IPS DF 6.9 (cell line): ENCODE results near the gene CELSR2.
A peak's percentile ranks its signal among the peaks of the same experiment; 100 is the strongest.
"Not testable (repeated sequence)": the region's sequence is repeated elsewhere in the genome, so short reads cannot be mapped to it uniquely, and the experiment has no call there.

ENCODE experiments used
- DNase-seq: peaks from one replicate; pipeline ENCODE4 v3.0.0-alpha.2; 2013; ENCODE audit warnings: low read depth, low spot score
- H3K27ac ChIP-seq: one replicate; pipeline ENCODE4 v1.5.1; 2013; ENCODE audit warnings: low read length, control low read depth
- H3K27me3 ChIP-seq: 2 replicates; pipeline ENCODE4 v1.6.1; 2013; ENCODE audit warnings: mild to moderate bottlenecking, low read length; ENCODE audit not compliant: control insufficient read depth, insufficient read depth
- H3K36me3 ChIP-seq: 2 replicates; pipeline ENCODE4 v1.6.1; 2013; ENCODE audit warnings: low read length; ENCODE audit not compliant: control insufficient read depth, insufficient read depth
- H3K4me1 ChIP-seq: 2 replicates; pipeline ENCODE4 v1.6.1; 2013; ENCODE audit warnings: low read length; ENCODE audit not compliant: control insufficient read depth, insufficient read depth
- H3K4me3 ChIP-seq: 2 replicates; pipeline ENCODE4 v1.5.1; 2013; ENCODE audit warnings: mild to moderate bottlenecking, low read length
- H3K9me3 ChIP-seq: 2 replicates; pipeline ENCODE4 v1.6.1; 2013; ENCODE audit warnings: low read length, inconsistent platforms; ENCODE audit not compliant: control insufficient read depth, insufficient read depth
- WGBS: extraction: QIAGEN DNeasy Blood & Tissue Kit; methylation state at CpG from one replicate; pipeline ENCODE4 v1.1.7; 2013; ENCODE audit warnings: mixed read lengths, missing lambda C conversion rate; ENCODE audit not compliant: insufficient read length, insufficient coverage; 5-methylcytosine and 5-hydroxymethylcytosine counted together

Gene CELSR2

DNA sequence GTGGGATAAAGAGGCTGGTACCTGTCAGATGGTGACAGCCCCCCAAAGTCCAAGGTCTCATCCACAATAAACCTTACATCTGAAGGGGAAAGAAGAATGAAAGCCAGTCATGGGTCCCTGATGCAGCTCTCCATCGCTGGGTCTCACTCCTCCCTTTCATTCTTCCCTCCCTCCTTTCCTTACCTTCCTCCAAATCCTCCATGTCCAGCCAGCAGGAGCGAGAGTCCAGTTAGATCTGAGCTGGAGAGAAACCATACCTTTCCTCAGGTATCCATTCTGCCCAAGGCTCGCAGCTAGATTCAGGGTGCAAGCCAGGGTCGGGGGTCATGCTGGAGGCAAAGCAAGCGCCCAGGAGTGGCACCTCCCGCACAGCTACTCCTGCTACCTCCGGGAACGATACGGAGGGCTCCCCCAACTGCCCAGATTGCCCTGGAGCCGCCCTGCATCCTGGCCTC lies 33.2 kb downstream of the CELSR2 start:
- no CpG with 5 or more reads among the region's 10 CpGs for WGBS
- no peaks in the 10 kb centered on the region for H3K9me3 ChIP-seq
- no peak for DNase-seq
- no peak overlapping the region for H3K27ac ChIP-seq
- H3K36me3 ChIP-seq: peaks cover 7% of the 10 kb centered on the region; the same call in 1 of the 2 replicates
- peak overlapping the region; percentile 94; the same call in 1 of the 2 replicates for H3K4me3 ChIP-seq
- H3K4me1 ChIP-seq: peaks cover 5% of the 10 kb centered on the region; the same call in 1 of the 2 replicates
- H3K27me3 ChIP-seq: no peaks in the 10 kb centered on the region

DNA sequence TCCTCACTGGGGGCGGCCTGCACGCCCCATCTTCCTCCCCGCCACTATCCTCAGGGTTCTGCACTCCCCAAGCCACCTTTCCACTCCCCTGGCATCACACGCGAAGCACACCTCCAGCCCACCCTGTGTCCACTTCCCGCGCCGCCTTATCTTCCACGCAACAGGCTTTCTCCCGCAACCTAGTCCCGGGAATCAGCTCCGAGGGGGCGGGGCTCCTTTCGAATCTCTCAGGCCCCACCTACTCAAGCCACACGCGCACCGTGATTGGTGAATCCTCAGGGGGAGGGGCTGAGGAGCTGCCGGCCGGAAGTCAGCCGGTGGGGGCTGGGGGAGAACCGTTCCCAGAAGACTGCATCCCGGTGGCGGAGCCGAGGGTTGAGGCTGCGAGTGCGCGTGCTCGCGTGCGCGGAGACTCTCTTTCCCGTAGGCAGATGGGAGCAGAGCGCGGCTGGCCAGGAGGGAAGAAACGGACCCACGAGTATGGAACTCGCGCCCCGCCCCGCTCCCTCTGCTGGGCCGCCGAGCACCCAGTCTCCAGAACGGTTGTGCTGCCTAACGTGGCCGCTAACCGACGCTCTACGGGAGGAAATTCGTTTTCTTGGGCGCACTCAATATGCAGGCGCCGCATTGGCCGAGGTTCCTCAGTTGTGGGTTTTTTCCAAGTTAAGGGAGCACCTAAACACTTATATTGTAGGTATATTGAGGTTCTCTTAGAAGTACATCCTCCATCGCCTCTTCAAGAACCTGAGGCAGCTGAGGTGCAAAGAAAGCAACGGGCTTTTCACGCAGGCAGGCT lies 33.8 kb downstream of the CELSR2 start, which contains the start of gene PSRC1:
Gene PSRC1, minus strand, starts transcription at position 194 of the 796 bp plus-strand sequence.
- peaks cover 7% of the 10 kb centered on the region; the same call in 1 of the 2 replicates for H3K36me3 ChIP-seq
- peak within 1 kb of the TSS; percentile 94; the same call in 1 of the 2 replicates for H3K4me3 ChIP-seq
- H3K9me3 ChIP-seq: no peaks in the 10 kb centered on the region
- peaks cover 5% of the 10 kb centered on the region; the same call in 1 of the 2 replicates for H3K4me1 ChIP-seq
- H3K27me3 ChIP-seq: no peaks in the 10 kb centered on the region
- WGBS: no CpG with 5 or more reads among the region's 56 CpGs
- no peak within 1 kb of the TSS for H3K27ac ChIP-seq
- peak; percentile 77 for DNase-seq

DNA sequence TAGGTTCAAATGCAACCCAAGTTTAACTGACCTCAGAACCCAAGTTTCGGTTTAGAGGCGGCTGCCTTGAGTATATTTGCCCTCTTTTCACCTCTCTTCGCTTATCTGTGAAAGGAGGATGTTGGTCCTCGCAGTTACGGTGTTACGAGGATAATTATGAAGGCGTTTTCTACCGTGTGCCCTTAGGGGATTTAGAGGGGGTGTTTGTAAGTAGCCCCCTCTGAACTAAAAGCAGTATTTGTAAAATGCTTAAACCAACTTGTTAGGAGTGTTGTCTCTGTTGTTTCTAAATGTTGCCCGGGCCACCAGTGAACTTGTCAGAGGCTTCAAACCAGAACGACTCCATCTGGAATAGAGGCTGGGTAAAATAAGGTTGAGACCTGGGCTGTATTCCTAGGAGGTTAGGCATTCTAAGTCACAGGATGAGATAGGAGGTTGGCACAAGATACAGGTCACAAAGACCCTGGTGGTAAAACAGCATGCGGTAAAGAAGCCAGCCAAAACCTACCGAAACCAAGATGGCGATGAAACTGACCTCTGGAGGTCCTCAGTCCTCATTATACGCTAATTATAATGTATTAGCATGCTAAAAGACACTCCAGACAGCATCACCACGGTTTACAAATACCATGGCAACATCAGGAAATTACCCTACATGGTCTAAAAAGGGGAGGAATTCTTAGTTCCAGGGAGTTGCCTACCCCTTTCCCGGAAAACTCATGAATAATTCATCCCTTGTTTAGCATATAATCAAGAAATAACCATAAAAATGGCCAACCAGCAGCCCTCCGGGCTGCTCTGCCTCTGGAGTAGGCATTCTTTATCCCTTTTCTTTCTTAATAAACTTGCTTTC lies 34.6 kb downstream of the CELSR2 start:
- no peak overlapping the region for H3K27ac ChIP-seq
- no CpG with 5 or more reads among the region's 17 CpGs for WGBS
- peaks cover 5% of the 10 kb centered on the region; the same call in 1 of the 2 replicates for H3K36me3 ChIP-seq
- H3K27me3 ChIP-seq: no peaks in the 10 kb centered on the region
- no peaks in the 10 kb centered on the region for H3K9me3 ChIP-seq
- peaks cover 5% of the 10 kb centered on the region; the same call in 1 of the 2 replicates for H3K4me1 ChIP-seq
- peak overlapping the region; percentile 94; the same call in 1 of the 2 replicates for H3K4me3 ChIP-seq
- no peak for DNase-seq

DNA sequence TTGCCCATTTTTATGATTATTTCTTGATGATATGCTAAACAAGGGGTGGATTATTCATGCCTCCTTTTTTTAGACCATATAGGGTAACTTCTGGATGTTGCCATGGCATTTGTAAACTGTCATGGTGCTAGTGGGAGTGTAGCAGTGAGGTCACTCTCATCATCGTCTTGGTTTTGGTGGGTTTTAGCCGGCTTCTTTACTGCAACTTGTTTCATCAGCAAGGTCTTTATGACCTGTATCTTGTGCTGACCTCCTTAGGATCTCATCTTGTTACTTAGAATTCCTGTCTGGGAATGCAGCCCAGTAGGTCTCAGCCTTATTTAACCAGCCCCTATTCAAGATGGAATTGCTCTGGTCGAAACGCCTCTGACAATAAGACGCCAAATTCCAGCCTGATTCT lies 37.4 kb downstream of the CELSR2 start:
- H3K27me3 ChIP-seq, H3K4me1 ChIP-seq, H3K27ac ChIP-seq, DNase-seq, H3K36me3 ChIP-seq, H3K4me3 ChIP-seq, H3K9me3 ChIP-seq: not testable (repeated sequence)
- no CpG with 5 or more reads among the region's 5 CpGs for WGBS

DNA sequence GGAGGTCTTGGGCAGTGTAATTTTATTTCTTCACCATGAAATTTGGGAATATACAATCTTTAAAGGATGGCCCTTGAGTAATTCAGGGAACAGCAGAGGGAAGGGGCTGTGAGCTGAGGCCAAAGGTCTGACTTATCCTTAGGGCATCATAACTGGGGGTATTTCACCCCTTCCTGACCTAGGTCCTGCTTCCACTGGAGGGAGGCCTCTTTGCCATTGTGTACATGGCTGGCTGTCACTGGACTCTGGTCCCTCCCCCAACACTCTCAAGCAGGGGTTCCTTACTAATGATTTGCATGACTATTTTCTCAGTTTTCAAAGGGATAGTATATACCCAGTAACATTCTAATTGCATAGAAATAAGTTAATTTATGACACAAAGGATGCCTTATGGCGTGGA lies 40.8 kb downstream of the CELSR2 start:
- Histone ChIP-seq H3K36me3 (no peaks in the 10 kb centered on the region), H3K9me3 (no peaks in the 10 kb centered on the region), H3K27ac (no peak overlapping the region), H3K4me1 (no peaks in the 10 kb centered on the region; the same call in 1 of the 2 replicates), H3K4me3 (no peak overlapping the region), H3K27me3 (no peaks in the 10 kb centered on the region)
- no CpG with 5 or more reads among the region's 1 CpG for whole genome bisulfite sequencing
- DNase-seq: no peak

DNA sequence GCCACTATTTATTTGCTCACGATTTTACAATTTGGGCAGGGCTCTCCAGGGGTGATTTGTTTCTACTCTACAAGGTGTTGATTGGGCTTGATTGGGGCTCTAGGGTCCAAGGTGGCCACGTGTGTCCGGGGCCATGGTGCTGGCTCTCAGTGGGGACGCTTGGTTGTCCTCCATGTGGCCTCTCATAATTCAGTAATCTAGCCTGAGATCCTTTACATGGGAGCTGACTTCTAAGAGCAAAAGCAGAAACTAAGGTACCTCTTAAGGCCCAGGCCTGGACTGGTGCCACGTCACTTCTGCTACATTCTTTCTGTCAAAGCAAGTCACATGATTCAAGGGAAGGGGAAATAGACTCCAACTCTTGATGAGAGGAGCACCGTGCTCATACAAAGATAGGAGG lies 41.7 kb downstream of the CELSR2 start:
- no CpG with 5 or more reads among the region's 6 CpGs for WGBS
- Histone ChIP-seq H3K27me3 (no peaks in the 10 kb centered on the region), H3K9me3 (no peaks in the 10 kb centered on the region), H3K27ac (no peak overlapping the region), H3K4me3 (no peak overlapping the region), H3K4me1 (no peaks in the 10 kb centered on the region), H3K36me3 (no peaks in the 10 kb centered on the region)
- no peak for DNase-seq

DNA sequence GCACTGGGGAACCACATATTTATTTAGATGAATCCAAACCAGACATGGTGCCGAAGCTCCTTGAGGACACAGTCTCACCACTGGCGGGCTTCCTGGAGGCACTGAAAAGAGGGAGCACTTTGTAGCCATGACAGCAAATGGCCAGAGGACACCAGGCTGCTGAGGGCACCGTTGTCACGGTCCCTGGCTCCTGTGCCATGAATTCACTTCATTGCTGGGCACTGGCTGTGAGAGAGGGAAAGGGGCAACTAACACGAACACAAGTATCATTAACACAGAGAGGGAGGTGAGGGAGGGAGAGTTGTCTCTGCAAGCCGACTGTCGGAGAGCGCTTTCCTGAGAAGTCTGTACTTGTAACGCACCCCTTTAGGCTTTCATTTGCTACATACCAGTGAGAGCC lies 43.0 kb downstream of the CELSR2 start:
- no peak for DNase-seq
- H3K27ac ChIP-seq: no peak overlapping the region
- no peaks in the 10 kb centered on the region for H3K36me3 ChIP-seq
- H3K4me1 ChIP-seq: no peaks in the 10 kb centered on the region
- no peaks in the 10 kb centered on the region for H3K27me3 ChIP-seq
- no CpG with 5 or more reads among the region's 9 CpGs for WGBS
- H3K4me3 ChIP-seq: no peak overlapping the region
- no peaks in the 10 kb centered on the region for H3K9me3 ChIP-seq

DNA sequence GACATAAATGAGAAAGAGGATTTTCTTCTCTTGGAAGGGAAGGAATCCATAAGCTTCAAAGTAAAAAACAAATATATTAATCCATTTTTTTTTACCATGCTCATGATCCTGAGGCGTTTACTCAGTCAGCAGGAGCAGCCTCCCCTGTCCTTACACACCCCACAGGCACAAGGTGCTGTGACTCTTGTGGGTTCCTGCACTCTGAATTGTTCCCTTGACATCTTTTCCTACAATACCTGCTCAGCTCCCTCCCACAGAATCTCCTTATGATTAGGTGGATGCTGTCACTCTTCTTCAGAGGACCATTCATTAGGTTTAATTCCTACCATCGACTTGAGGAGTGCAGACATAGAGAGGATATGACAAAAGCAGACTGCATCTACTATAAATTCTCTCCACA lies 43.7 kb downstream of the CELSR2 start:
- no peaks in the 10 kb centered on the region for H3K36me3 ChIP-seq
- H3K9me3 ChIP-seq: no peaks in the 10 kb centered on the region
- DNase-seq: no peak
- no peak overlapping the region for H3K27ac ChIP-seq
- no CpG with 5 or more reads among the region's 2 CpGs for WGBS
- no peaks in the 10 kb centered on the region for H3K27me3 ChIP-seq
- H3K4me3 ChIP-seq: no peak overlapping the region
- H3K4me1 ChIP-seq: no peaks in the 10 kb centered on the region

DNA sequence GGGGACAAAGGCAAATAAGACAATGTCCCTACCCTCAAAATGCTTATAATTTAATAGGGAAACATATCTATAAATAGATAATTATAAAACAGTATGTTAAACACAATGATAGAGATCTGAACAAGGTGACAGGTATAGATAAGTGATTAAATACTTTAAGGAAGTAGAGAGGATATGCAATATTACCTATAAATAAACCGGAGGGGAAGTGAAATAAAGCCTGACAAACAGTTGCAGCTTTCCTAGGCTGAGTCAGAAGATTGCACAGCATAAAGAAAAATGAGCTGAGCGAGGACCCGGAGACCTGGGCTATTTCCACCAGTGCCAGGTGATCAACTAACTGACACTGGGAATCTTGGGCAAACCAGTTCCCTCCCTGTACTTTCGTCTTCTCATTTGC lies 45.1 kb downstream of the CELSR2 start:
- Histone ChIP-seq H3K36me3 (no peaks in the 10 kb centered on the region), H3K27ac (no peak overlapping the region), H3K9me3 (no peaks in the 10 kb centered on the region), H3K4me3 (no peak overlapping the region), H3K27me3 (no peaks in the 10 kb centered on the region), H3K4me1 (no peaks in the 10 kb centered on the region)
- WGBS: no CpG with 5 or more reads among the region's 4 CpGs
- DNase-seq: no peak

DNA sequence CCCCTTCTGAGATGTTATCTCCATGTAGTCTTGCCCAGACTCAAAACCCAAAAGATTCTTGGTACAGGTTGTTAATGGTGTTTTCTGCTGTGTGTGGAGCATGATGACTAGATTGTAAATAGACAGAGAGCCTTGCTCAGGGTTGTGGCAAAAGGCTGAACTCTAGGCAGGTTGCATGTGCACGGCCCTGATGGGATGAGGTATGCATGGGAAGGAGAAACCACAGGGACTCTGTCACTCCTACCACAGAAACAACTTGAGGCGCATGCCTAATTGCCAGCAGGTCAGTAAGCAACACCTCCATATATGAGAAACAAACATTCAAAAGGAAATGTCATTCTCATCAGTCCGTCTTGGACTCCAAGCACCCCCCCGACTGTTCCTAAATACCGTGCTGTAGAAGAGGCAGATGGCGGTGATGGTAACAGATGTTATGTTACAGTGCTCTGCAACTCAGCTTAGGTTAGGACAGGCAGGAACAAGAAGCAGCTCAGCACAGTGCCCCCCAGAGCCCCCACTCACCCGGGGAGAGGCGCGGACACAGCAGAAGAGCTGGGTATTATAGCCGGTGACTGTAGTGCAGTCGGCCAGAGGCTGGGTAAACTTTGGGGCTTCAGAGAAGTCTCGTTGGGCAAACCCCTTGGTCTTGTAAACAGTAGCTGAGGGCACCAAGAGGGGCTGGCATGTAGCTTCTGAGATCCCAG lies 46.5 kb downstream of the CELSR2 start:
- no CpG with 5 or more reads among the region's 12 CpGs for WGBS

More for the DNA sequence above, 46.5 kb downstream of the CELSR2 start:
- DNase-seq: no peak
- peaks cover 2% of the 10 kb centered on the region; the same call in 1 of the 2 replicates for H3K4me1 ChIP-seq
- H3K4me3 ChIP-seq: no peak overlapping the region
- H3K27ac ChIP-seq: no peak overlapping the region
- H3K36me3 ChIP-seq: no peaks in the 10 kb centered on the region
- H3K27me3 ChIP-seq: no peaks in the 10 kb centered on the region
- no peaks in the 10 kb centered on the region for H3K9me3 ChIP-seq
